H1 (cell line): ENCODE results near the gene PRCP. TPM values are rescaled to one million over a fixed set of nuclear protein-coding genes. Genes with fewer than 3 reads are reported as not detected.

Experiments
- GABPA ChIP-seq: IDR thresholded peaks from 2 replicates; pipeline ENCODE4 v1.6.1; 2011; ENCODE audit warnings: mild to moderate bottlenecking, low read length, moderate library complexity, borderline replicate concordance; ENCODE audit not compliant: insufficient read depth
- KDM5A ChIP-seq: fragments of 200-600 bp; IDR thresholded peaks from 2 replicates; pipeline ENCODE4 v1.7.1; 2012; ENCODE audit warnings: mild to moderate bottlenecking, low read length, inconsistent platforms, mixed read lengths
- polyA plus RNA-seq, 7 experiments: library from polyadenylated mRNA; depleted of rRNA in 3 of 7; stranded (reverse) in 5 of 7; unstranded in 2 of 7; fragments of >200 nt in 5 of 7; fragments of 200-250 nt in 2 of 7; gene quantifications; 1 replicate in 5 of 7; 2 replicates in 1 of 7; 4 replicates in 1 of 7; pipeline versions ENCODE4 v1.2.1 to v1.2.3, GENCODE V29; 2011 to 2013; ENCODE audit warnings: missing spikeins in 2 of 7, mixed read lengths in 2 of 7
- total RNA-seq: library from RNA; stranded (reverse); fragmentation: NEBNext Ultra II Directional; extraction: Animal tissue kit (Norgen Biotek cat#: 25700); gene quantifications from 2 replicates; pipeline ENCODE4 v1.2.1, GENCODE V29; 2021

PRCP gene
- total and polyA plus RNA-seq, 2 of the 8 experiments (the other 6 are each of a cell fraction or from before 2014, with no cell fraction given), result 63.8 to 84.4 TPM

DNA sequence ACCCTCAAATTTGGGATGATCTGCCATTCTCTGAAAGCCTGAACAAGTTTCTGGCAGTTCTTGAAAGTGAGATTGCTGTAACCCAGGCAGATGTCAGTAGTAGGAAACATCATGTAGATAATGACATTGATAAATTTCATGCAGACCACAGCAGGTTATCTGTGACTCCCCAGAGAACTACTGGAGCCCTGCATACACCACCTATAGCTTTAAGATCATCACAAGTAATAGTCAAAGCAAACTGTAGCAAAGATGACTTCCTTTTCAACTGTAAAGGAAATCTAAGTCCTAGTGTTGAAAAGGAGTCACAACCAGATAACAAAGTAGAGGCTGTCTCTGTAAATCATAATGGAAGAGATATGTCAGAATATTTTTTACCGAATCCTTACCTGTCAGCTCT lies 32.3 kb upstream of the PRCP start (continued):
- TF ChIP-seq KDM5A (no peak), GABPA (no peak)
